ENCODE measurements around the gene SLC47A1.
A peak's percentile ranks its signal among the peaks of the same experiment; 100 is the strongest.

SLC47A1 gene

DNA sequence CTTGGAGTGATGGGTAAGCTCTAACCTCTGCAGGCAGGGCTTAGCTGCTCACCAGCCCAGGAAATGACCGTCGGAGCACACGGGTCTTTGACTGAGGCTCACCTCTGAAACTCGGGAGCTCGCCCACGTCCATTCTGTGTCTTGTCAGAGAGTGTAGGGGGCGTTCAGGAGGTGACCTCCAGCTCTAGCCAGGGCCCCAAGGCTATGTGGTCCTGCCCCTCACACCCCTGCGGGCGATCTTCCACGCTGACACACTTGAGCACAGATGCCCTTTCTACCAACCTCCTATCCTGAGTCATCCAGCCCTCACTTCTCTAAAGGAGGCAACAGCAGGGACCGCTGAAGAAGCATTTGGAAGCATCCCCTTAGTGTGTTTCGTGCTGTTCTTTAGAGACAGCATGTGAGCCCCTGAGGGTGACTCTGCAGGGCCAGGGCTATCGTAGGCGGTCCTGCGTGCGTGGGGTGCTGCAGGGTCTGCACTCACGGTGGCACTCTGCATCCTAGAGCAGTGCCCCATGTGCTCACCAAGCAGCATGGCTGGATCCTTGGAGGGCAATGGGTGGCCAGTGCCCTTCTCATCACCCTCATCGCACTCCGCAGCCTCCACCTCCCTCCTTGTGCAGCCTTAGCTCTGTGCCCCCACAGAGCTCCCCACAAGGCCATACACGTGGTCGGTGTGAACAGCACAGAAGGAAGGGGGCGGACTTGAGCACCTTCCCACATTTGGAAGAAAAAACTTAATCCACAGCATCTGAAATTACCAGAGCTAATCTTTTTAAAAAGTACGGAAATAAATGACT, 33.8 kb downstream of the SLC47A1 start:
- no peak overlapping the region for H2AFZ ChIP-seq (ENCODE audit: low read depth, low read length)
- H3K36me3 ChIP-seq (replicated peaks; ENCODE audit: low read depth, low read length): no peaks in the 10 kb centered on the region
- TF ChIP-seq, protein P1, sequence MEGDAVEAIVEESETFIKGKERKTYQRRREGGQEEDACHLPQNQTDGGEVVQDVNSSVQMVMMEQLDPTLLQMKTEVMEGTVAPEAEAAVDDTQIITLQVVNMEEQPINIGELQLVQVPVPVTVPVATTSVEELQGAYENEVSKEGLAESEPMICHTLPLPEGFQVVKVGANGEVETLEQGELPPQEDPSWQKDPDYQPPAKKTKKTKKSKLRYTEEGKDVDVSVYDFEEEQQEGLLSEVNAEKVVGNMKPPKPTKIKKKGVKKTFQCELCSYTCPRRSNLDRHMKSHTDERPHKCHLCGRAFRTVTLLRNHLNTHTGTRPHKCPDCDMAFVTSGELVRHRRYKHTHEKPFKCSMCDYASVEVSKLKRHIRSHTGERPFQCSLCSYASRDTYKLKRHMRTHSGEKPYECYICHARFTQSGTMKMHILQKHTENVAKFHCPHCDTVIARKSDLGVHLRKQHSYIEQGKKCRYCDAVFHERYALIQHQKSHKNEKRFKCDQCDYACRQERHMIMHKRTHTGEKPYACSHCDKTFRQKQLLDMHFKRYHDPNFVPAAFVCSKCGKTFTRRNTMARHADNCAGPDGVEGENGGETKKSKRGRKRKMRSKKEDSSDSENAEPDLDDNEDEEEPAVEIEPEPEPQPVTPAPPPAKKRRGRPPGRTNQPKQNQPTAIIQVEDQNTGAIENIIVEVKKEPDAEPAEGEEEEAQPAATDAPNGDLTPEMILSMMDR (IDR thresholded peaks at IDR 0.05; ENCODE audit: low read depth, low read length): no peak
- TF ChIP-seq EZH2phosphoT487 (IDR thresholded peaks at IDR 0.05; ENCODE audit: low read depth): no peak
- H3K27me3 ChIP-seq (ENCODE audit: low read depth, low read length): no peaks in the 10 kb centered on the region
- no peak overlapping the region for H3K27ac ChIP-seq (ENCODE audit: low read length)
- H3K4me2 ChIP-seq (ENCODE audit: low read length): no peak overlapping the region
- no peak overlapping the region for H3K9ac ChIP-seq (ENCODE audit: low read length)
- H4K20me1 ChIP-seq (ENCODE audit: insufficient read depth, low read length): no peaks in the 10 kb centered on the region
- no peak overlapping the region for H3K4me3 ChIP-seq (ENCODE audit: low read length)
- H3K4me1 ChIP-seq (ENCODE audit: low read length): peaks cover 16% of the 10 kb centered on the region
- H3K9me3 ChIP-seq (ENCODE audit: insufficient read depth, low read length): no peaks in the 10 kb centered on the region
- H3K79me2 ChIP-seq (ENCODE audit: low read length): no peaks in the 10 kb centered on the region

DNA sequence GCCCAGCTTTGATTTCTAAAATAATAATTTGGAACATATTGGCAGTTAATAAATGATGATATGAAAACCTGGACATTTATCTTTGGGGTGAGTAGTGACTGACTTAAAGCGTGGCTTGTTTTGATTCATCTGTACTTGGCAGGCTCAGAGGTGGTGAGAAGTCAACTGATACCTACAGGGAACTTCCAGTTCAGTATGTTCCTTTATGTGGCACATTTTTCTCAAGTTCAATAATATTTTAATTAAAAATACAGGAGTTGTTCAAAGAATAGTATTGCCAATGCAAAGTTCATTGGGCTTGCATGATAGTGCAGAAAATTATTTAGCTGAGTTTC, 34.3 kb downstream of the SLC47A1 start:
- H3K4me2 ChIP-seq (ENCODE audit: low read length): no peak overlapping the region
- no peak overlapping the region for H3K9ac ChIP-seq (ENCODE audit: low read length)
- H4K20me1 ChIP-seq (ENCODE audit: insufficient read depth, low read length): no peaks in the 10 kb centered on the region
- H3K4me3 ChIP-seq (ENCODE audit: low read length): no peak overlapping the region
- H3K36me3 ChIP-seq (replicated peaks; ENCODE audit: low read depth, low read length): no peaks in the 10 kb centered on the region
- no peaks in the 10 kb centered on the region for H3K9me3 ChIP-seq (ENCODE audit: insufficient read depth, low read length)
- H2AFZ ChIP-seq (ENCODE audit: low read depth, low read length): no peak overlapping the region
- no peak overlapping the region for H3K27ac ChIP-seq (ENCODE audit: low read length)
- peaks cover 16% of the 10 kb centered on the region for H3K4me1 ChIP-seq (ENCODE audit: low read length)
- no peaks in the 10 kb centered on the region for H3K27me3 ChIP-seq (ENCODE audit: low read depth, low read length)
- no peak for TF ChIP-seq EZH2phosphoT487 (IDR thresholded peaks at IDR 0.05; ENCODE audit: low read depth)
- TF ChIP-seq, protein P1 (IDR thresholded peaks at IDR 0.05; ENCODE audit: low read depth, low read length): no peak
- H3K79me2 ChIP-seq (ENCODE audit: low read length): no peaks in the 10 kb centered on the region

DNA sequence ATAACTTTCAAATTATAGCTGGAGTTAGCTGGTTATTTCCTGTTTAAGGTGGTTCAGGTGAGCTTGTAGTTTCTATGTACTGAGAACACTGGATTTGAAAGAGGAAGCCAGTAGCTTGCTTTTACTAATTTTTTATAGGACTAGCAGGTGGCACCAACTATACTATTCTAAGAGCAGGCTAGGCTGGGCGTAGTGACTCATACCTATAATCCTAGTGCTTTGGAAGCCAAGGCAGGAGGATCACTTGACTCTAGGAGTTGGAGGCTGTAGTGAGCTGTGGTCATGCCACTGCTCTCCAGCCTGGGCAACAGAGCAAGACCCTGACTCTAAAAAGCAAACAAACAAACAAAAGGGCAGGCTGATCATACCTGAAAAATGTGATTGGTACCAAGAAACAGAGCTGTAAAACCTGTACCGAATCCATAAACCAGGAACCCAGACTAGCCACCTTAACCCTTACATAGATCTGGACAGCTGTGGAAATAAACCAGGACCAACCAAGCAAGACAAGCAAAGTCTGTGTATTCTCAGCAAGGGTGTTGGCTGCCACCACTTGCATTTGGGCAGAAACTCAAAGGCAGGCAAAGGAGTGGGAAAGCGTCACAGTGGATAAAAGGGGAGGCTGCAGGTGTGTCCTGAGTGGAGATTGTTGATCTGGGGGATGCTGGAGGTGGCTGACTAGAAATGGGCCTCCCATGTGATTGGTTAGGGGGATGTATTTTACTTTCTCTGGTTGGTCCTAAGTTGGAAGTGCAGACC, 36.3 kb downstream of the SLC47A1 start:
- H3K36me3 ChIP-seq (replicated peaks; ENCODE audit: low read depth, low read length): no peaks in the 10 kb centered on the region
- H3K4me1 ChIP-seq (ENCODE audit: low read length): peaks cover 16% of the 10 kb centered on the region
- no peaks in the 10 kb centered on the region for H3K9me3 ChIP-seq (ENCODE audit: insufficient read depth, low read length)
- no peak for TF ChIP-seq EZH2phosphoT487 (IDR thresholded peaks at IDR 0.05; ENCODE audit: low read depth)
- TF ChIP-seq, protein P1 (IDR thresholded peaks at IDR 0.05; ENCODE audit: low read depth, low read length): no peak
- no peak overlapping the region for H3K9ac ChIP-seq (ENCODE audit: low read length)
- no peaks in the 10 kb centered on the region for H3K79me2 ChIP-seq (ENCODE audit: low read length)
- no peak overlapping the region for H3K4me3 ChIP-seq (ENCODE audit: low read length)
- peak overlapping the region; percentile 40; the same call in 1 of the 2 replicates for H3K27ac ChIP-seq (ENCODE audit: low read length)
- peak overlapping the region; percentile 34 for H3K4me2 ChIP-seq (ENCODE audit: low read length)
- H3K27me3 ChIP-seq (ENCODE audit: low read depth, low read length): no peaks in the 10 kb centered on the region
- no peaks in the 10 kb centered on the region for H4K20me1 ChIP-seq (ENCODE audit: insufficient read depth, low read length)
- H2AFZ ChIP-seq (ENCODE audit: low read depth, low read length): no peak overlapping the region

DNA sequence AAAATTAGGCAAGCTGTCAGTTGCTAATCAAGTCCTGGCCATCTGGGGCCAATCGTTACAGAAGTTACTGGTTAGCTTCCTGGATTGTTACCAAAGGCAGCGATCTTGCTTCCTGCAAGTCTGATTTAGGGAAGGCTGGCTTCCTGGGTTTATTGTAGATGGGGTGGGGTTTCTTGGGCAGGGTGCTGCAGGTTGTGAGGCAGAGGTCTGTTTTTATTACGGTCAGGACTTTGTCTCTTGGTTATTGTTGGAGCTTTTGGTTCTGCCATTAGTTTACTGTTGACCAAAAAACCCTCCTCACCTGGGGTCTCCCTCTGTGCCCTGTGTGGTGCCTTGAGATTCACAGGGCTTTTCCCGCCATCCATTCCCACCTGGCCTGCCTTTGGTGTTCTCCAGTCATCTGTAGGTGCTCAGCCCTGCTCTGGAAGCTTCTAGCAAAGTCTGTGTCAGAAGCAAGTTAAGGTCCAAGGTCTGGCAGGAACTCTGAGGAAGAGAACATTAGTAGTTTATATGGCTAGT, 36.9 kb downstream of the SLC47A1 start:
- no peaks in the 10 kb centered on the region for H3K27me3 ChIP-seq (ENCODE audit: low read depth, low read length)
- H3K9ac ChIP-seq (ENCODE audit: low read length): no peak overlapping the region
- no peak overlapping the region for H3K27ac ChIP-seq (ENCODE audit: low read length)
- H4K20me1 ChIP-seq (ENCODE audit: insufficient read depth, low read length): no peaks in the 10 kb centered on the region
- peaks cover 16% of the 10 kb centered on the region for H3K4me1 ChIP-seq (ENCODE audit: low read length)
- no peak overlapping the region for H3K4me2 ChIP-seq (ENCODE audit: low read length)
- no peaks in the 10 kb centered on the region for H3K79me2 ChIP-seq (ENCODE audit: low read length)
- no peak overlapping the region for H3K4me3 ChIP-seq (ENCODE audit: low read length)
- no peaks in the 10 kb centered on the region for H3K36me3 ChIP-seq (replicated peaks; ENCODE audit: low read depth, low read length)
- no peak overlapping the region for H2AFZ ChIP-seq (ENCODE audit: low read depth, low read length)
- no peaks in the 10 kb centered on the region for H3K9me3 ChIP-seq (ENCODE audit: insufficient read depth, low read length)
- TF ChIP-seq EZH2phosphoT487 (IDR thresholded peaks at IDR 0.05; ENCODE audit: low read depth): no peak
- TF ChIP-seq, protein P1 (IDR thresholded peaks at IDR 0.05; ENCODE audit: low read depth, low read length): no peak
